Spleen (tissue), 7 donors: ENCODE measurements around the gene DDX56.

Source experiments
- CTCF ChIP-seq, 11 experiments: fragments of 200-600 bp in 7 of 11; fragments of 450-650 bp in 4 of 11; sonication (generic) in 4 of 11; IDR thresholded peaks in 8 of 11; conservative IDR thresholded peaks in 3 of 11; 1 replicate in 7 of 11; 2 replicates in 4 of 11; pipeline versions ENCODE4 v1.4.0 to v1.8.0; 2016 to 2021; ENCODE audit warnings: antibody characterized with exemption in 11 of 11, inconsistent platforms in 4 of 11, mild to moderate bottlenecking in 1 of 11
- POLR2A ChIP-seq, 3 donors: fragments of 450-650 bp; IDR thresholded peaks; one replicate each; pipeline ENCODE4 v1.5.1; 2017; ENCODE audit warnings: antibody characterized with exemption in 3 of 3, mild to moderate bottlenecking in 1 of 3
- donor health status: DM: no; HTN: no; CAD: no; lungs with moderate emphysema.
- donor health status: DM: no; HTN: no; CAD: no.
- donor health status: DM: no; HTN: no; CAD: no.

DNA sequence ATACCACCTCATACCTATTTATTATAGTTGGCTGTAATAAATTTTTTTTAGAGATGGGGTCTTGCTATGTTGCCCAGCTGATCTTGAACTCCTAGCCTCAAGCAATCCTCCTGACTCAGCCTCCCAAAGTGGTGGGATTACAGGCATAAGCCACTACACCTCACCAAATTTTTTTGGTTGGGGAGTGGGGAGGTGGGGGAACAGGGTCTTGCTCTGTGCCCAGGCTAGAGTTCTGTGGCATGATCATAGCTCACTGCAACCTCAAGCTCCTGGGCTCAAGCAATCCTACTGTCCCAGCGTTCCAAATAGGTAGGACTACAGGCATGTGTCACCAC, 28.8 kb upstream of the DDX56 start:
- TF ChIP-seq CTCF (IDR thresholded peaks at IDR 0.05 in 8 of 11, conservative IDR thresholded peaks at IDR 0.05 in 3 of 11), result no peak
- TF ChIP-seq POLR2A (IDR thresholded peaks at IDR 0.05), result no peak
